ENCODE measurements around the gene CNN3.

Gene CNN3

DNA sequence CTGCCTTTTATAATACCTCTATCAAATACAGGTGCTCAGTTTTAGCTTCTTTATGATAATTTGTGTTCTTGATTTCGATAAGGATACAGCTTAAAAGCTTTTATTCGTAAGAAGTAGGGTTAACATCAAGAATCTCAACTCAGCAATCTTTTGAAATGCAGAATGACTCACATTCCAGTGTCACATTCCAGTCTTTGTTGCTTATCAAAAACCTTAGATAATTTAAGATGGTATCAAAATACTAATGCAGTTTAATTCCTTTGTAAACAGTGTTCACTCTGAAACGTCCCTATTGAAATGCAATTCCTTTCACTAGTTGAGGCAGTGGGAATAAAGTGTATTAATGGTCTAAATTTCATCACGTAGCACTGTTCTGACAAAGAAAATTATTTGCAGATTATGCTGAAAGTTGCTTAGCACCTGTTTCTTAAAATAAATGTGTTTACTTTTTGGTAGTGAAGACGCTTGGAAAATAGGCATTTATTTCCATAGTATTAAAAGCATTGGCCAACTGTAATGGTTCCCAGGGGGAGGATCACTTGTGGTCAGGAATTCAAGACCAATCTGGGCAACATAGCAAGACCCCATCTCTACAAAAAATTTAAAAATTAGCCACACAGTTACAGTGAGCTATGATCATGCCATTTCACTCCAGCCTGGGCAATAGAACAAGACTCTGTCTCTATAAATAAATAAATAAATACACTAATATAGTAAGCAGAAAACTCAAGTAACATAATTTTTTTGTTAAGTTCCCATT is 10.1 kb upstream of the CNN3 start:
- no peak overlapping the region for H3K4me3 ChIP-seq (ENCODE audit: low read depth, low read length)
- TF ChIP-seq, protein P1, sequence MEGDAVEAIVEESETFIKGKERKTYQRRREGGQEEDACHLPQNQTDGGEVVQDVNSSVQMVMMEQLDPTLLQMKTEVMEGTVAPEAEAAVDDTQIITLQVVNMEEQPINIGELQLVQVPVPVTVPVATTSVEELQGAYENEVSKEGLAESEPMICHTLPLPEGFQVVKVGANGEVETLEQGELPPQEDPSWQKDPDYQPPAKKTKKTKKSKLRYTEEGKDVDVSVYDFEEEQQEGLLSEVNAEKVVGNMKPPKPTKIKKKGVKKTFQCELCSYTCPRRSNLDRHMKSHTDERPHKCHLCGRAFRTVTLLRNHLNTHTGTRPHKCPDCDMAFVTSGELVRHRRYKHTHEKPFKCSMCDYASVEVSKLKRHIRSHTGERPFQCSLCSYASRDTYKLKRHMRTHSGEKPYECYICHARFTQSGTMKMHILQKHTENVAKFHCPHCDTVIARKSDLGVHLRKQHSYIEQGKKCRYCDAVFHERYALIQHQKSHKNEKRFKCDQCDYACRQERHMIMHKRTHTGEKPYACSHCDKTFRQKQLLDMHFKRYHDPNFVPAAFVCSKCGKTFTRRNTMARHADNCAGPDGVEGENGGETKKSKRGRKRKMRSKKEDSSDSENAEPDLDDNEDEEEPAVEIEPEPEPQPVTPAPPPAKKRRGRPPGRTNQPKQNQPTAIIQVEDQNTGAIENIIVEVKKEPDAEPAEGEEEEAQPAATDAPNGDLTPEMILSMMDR (IDR thresholded peaks at IDR 0.05; ENCODE audit: low read depth, low read length) = no peak
- no peak for TF ChIP-seq POLR2A (IDR thresholded peaks at IDR 0.05; ENCODE audit: extremely low read depth, insufficient read length)
- TF ChIP-seq, protein P2, sequence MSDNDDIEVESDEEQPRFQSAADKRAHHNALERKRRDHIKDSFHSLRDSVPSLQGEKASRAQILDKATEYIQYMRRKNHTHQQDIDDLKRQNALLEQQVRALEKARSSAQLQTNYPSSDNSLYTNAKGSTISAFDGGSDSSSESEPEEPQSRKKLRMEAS (IDR thresholded peaks at IDR 0.05; ENCODE audit: low read depth, low read length) = no peak
- TF ChIP-seq MYC (IDR thresholded peaks at IDR 0.05; ENCODE audit: low read depth, low read length) = no peak
- DNase-seq (ENCODE audit: low read depth) = no peak

DNA sequence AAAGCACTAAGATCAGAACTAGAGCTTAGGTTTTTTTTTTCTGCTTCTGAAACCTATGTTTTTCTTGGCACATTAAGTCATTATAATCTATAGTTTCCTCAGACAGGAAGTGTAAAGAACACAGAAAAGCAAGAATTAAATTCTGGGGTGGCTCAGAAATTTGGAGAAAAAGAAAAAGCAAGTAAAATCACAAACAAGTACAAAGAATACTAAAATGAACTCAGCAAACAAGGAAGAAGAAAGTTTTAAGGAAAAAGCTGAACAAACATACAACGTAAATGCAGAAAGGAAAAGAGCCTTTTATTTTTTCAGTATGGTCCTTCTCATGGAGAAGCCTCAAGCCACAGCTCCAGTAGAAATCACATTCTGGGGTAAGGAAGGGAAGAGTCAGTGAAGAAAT is 8.6 kb upstream of the CNN3 start:
- no peak for TF ChIP-seq POLR2A (IDR thresholded peaks at IDR 0.05; ENCODE audit: extremely low read depth, insufficient read length)
- TF ChIP-seq MYC (IDR thresholded peaks at IDR 0.05; ENCODE audit: low read depth, low read length) = no peak
- no peak for DNase-seq (ENCODE audit: low read depth)
- H3K4me3 ChIP-seq (ENCODE audit: low read depth, low read length) = no peak overlapping the region

DNA sequence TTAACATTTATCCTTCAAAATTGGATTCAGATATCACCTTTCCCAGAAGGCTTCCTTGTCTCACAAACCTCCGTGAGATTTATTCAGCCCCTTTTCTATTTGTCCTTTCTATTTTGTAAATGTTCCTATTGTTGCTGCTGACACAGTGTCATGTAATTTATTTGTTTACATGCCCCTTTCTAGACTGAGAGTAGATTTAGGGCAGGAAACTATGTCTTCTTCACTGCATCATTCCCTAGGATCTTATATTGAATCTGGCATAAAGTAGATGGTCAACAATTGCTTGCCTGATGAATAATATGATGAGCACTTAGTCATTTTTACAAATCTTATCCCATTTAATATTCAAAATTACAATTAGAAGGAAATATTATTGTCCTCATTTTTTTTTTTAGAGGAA is 8.1 kb upstream of the CNN3 start:
- H3K4me3 ChIP-seq (ENCODE audit: low read depth, low read length) = no peak overlapping the region
- DNase-seq (ENCODE audit: low read depth) = no peak
- TF ChIP-seq POLR2A (IDR thresholded peaks at IDR 0.05; ENCODE audit: extremely low read depth, insufficient read length) (no peak), MYC (IDR thresholded peaks at IDR 0.05; ENCODE audit: low read depth, low read length) (no peak)
- TF ChIP-seq, protein P2 (IDR thresholded peaks at IDR 0.05; ENCODE audit: low read depth, low read length) = no peak
- TF ChIP-seq, protein P1 (IDR thresholded peaks at IDR 0.05; ENCODE audit: low read depth, low read length) = no peak

DNA sequence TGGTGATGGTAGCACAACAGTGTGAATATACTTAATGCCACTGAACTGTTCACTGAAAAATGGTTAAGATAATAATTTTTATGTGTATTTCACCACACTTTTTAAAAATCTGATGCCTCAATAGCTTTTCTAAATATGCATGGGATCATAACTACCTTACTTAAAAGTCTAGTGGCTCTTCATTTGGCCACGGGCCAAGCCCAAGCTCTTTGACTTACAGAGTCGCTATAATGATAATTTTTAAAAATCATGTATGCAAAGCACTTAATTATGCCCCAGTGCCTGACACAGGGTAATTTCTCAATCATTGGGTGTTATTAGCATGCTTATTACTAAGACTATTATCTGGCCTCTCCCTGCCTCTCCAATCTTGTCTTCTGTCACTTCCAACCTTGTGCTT is 7.6 kb upstream of the CNN3 start:
- TF ChIP-seq, protein P1 (IDR thresholded peaks at IDR 0.05; ENCODE audit: low read depth, low read length) = no peak
- TF ChIP-seq MYC (IDR thresholded peaks at IDR 0.05; ENCODE audit: low read depth, low read length) (no peak), POLR2A (IDR thresholded peaks at IDR 0.05; ENCODE audit: extremely low read depth, insufficient read length) (no peak)
- TF ChIP-seq, protein P2 (IDR thresholded peaks at IDR 0.05; ENCODE audit: low read depth, low read length) = no peak
- H3K4me3 ChIP-seq (ENCODE audit: low read depth, low read length) = no peak overlapping the region
- no peak for DNase-seq (ENCODE audit: low read depth)

DNA sequence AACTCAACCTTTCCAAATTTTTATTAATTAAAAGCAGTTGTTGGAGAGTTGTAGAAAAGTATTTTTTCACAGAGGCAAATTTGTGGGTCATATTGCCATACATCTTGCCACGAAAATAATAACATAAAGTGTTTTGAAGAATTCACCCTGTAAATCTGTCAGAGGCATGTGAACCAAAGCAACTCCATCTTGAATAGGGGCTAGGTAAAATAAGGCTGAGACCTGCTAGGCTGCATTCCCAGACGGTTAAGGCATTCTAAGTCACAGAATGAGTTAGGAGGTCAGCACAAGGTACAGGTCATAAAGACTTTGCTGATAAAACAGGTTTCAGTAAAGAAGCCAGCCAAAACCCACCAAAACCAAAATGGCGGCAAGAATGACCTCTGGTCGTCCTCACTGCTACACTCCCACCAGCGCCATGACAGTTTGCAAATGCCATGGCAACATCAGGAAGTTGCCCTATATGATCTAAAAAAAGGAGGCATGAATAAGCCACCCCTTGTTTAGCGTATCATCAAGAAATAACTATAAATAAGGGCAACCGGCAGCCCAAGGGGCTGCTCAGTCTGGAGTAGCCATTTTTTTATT is 4.4 kb upstream of the CNN3 start:
- TF ChIP-seq MYC (IDR thresholded peaks at IDR 0.05; ENCODE audit: low read depth, low read length) (no peak), POLR2A (IDR thresholded peaks at IDR 0.05; ENCODE audit: extremely low read depth, insufficient read length) (no peak)
- TF ChIP-seq, protein P2 (IDR thresholded peaks at IDR 0.05; ENCODE audit: low read depth, low read length) = no peak
- TF ChIP-seq, protein P1 (IDR thresholded peaks at IDR 0.05; ENCODE audit: low read depth, low read length) = no peak
- DNase-seq (ENCODE audit: low read depth) = no peak
- no peak overlapping the region for H3K4me3 ChIP-seq (ENCODE audit: low read depth, low read length)

DNA sequence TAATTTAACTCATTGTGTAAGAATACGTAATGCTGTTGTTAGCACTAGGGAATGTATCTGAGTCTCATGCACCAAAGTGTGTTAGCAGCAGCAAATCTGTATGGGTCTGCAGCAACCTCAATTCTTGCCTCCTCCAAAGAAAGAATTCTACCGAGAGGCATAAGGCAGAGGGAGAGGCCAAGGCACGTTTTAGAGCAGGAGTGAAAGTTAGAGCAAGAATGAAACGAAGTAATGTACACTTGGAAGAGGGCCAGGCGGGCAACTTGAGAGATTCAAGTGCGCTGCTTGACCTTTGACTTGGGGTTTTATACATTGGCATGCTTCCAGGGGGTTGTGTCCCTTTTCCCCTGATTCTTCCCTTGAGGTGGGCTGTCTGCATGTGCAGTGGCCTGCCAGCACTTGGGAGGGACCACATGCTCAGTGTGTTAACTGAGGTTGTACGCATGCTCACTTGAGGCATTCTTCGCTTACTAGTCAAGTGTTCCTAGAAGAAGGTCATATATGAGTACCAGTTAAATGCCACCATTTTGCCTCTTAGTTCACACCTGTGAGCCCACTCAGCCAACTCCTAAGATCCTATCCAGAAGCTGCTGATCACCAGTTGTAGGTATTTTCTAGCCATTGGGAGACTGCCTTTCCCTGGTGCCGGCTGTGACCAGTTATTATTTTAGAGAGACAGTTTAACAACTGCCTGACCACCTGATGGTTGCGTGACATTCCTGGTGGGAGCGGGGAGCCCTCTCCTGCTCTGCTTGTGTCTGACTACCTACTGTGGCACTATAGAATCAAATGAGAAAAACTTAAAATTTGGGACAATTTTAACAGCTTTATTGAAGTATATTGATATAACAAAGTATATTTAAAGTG is 2.7 kb upstream of the CNN3 start:
- DNase-seq (ENCODE audit: low read depth) = no peak
- TF ChIP-seq, protein P2 (IDR thresholded peaks at IDR 0.05; ENCODE audit: low read depth, low read length) = no peak
- no peak for TF ChIP-seq MYC (IDR thresholded peaks at IDR 0.05; ENCODE audit: low read depth, low read length)
- TF ChIP-seq POLR2A (IDR thresholded peaks at IDR 0.05; ENCODE audit: extremely low read depth, insufficient read length) = no peak
- TF ChIP-seq, protein P1 (IDR thresholded peaks at IDR 0.05; ENCODE audit: low read depth, low read length) = no peak
- H3K4me3 ChIP-seq (ENCODE audit: low read depth, low read length) = no peak overlapping the region
